IPS DF 6.9 (cell line): Measurements from ENCODE around the gene EBPL.
"Not testable (repeated sequence)": the region's sequence is repeated elsewhere in the genome, so short reads cannot be mapped to it uniquely, and the experiment has no call there.

Source experiments
- DNase-seq: peaks from one replicate; pipeline ENCODE4 v3.0.0-alpha.2; 2013; ENCODE audit warnings: low read depth, low spot score
- H3K27ac ChIP-seq: one replicate; pipeline ENCODE4 v1.5.1; 2013; ENCODE audit warnings: low read length, control low read depth
- H3K27me3 ChIP-seq: 2 replicates; pipeline ENCODE4 v1.6.1; 2013; ENCODE audit warnings: mild to moderate bottlenecking, low read length; ENCODE audit not compliant: control insufficient read depth, insufficient read depth
- H3K36me3 ChIP-seq: 2 replicates; pipeline ENCODE4 v1.6.1; 2013; ENCODE audit warnings: low read length; ENCODE audit not compliant: control insufficient read depth, insufficient read depth
- H3K4me1 ChIP-seq: 2 replicates; pipeline ENCODE4 v1.6.1; 2013; ENCODE audit warnings: low read length; ENCODE audit not compliant: control insufficient read depth, insufficient read depth
- H3K4me3 ChIP-seq: 2 replicates; pipeline ENCODE4 v1.5.1; 2013; ENCODE audit warnings: mild to moderate bottlenecking, low read length
- H3K9me3 ChIP-seq: 2 replicates; pipeline ENCODE4 v1.6.1; 2013; ENCODE audit warnings: low read length, inconsistent platforms; ENCODE audit not compliant: control insufficient read depth, insufficient read depth
- WGBS: extraction: QIAGEN DNeasy Blood & Tissue Kit; methylation state at CpG from one replicate; pipeline ENCODE4 v1.1.7; 2013; ENCODE audit warnings: mixed read lengths, missing lambda C conversion rate; ENCODE audit not compliant: insufficient read length, insufficient coverage; 5-methylcytosine and 5-hydroxymethylcytosine counted together

The EBPL gene

GRCh38 chr13:49622174-49622946, 68.9 kb downstream of the EBPL start:
- no peaks in the 10 kb centered on the region for H3K4me1 ChIP-seq
- H3K9me3 ChIP-seq, result no peaks in the 10 kb centered on the region
- H3K27me3 ChIP-seq, result no peaks in the 10 kb centered on the region
- no peaks in the 10 kb centered on the region for H3K36me3 ChIP-seq
- no CpG with 5 or more reads among the region's 11 CpGs for WGBS
- H3K27ac ChIP-seq, result no peak overlapping the region
- no peak for DNase-seq
- H3K4me3 ChIP-seq, result no peak overlapping the region

- Histone ChIP-seq H3K4me3 (no peak overlapping the region), H3K4me1 (no peaks in the 10 kb centered on the region), H3K9me3 (no peaks in the 10 kb centered on the region), H3K36me3 (no peaks in the 10 kb centered on the region), H3K27me3 (no peaks in the 10 kb centered on the region), H3K27ac (no peak overlapping the region)
- no CpG with 5 or more reads among the region's 22 CpGs for WGBS
- no peak for DNase-seq
Observed at GRCh38 chr13:49620170-49620621, 71.1 kb downstream of the EBPL start.

- no peaks in the 10 kb centered on the region for H3K27me3 ChIP-seq
- H3K4me1 ChIP-seq, result no peaks in the 10 kb centered on the region
- no CpG with 5 or more reads among the region's 3 CpGs for WGBS
- no peaks in the 10 kb centered on the region for H3K36me3 ChIP-seq
- H3K4me3 ChIP-seq, result no peak overlapping the region
- no peak for DNase-seq
- no peaks in the 10 kb centered on the region for H3K9me3 ChIP-seq
- H3K27ac ChIP-seq, result no peak overlapping the region
Observed at GRCh38 chr13:49616676-49617065, 74.6 kb downstream of the EBPL start.

GRCh38 chr13:49615836-49616675, 75.2 kb downstream of the EBPL start:
- Histone ChIP-seq H3K27ac (no peak overlapping the region), H3K36me3 (no peaks in the 10 kb centered on the region), H3K9me3 (no peaks in the 10 kb centered on the region), H3K4me1 (no peaks in the 10 kb centered on the region), H3K27me3 (no peaks in the 10 kb centered on the region), H3K4me3 (no peak overlapping the region)
- WGBS, result no CpG with 5 or more reads among the region's 8 CpGs
- DNase-seq, result no peak

- DNase-seq, H3K9me3 ChIP-seq, H3K4me1 ChIP-seq, H3K27ac ChIP-seq, H3K36me3 ChIP-seq, H3K4me3 ChIP-seq, H3K27me3 ChIP-seq: not testable (repeated sequence)
- WGBS, result no CpG with 5 or more reads among the region's 3 CpGs
Observed at GRCh38 chr13:49612042-49612441, 79.2 kb downstream of the EBPL start.
